ENCODE data around the gene HCRTR1. TPM values are rescaled to one million over a fixed set of nuclear protein-coding genes. Genes with fewer than 3 reads are reported as not detected.

The HCRTR1 gene
- total RNA-seq, 1 experiment from 2014 or later = not detected

- Histone ChIP-seq H3K9me3 (ENCODE audit: low read depth, low read length, poor library complexity, severe bottlenecking) (no peaks in the 10 kb centered on the region), H3K27me3 (replicated peaks; ENCODE audit: insufficient read depth, low read depth, low read length, poor library complexity) (no peaks in the 10 kb centered on the region), H3K4me1 (ENCODE audit: insufficient read depth, low read length, poor library complexity, severe bottlenecking) (peaks cover 14% of the 10 kb centered on the region), H3K36me3 (ENCODE audit: insufficient read depth, low read length, poor library complexity, severe bottlenecking) (no peaks in the 10 kb centered on the region), H3K4me3 (ENCODE audit: low read depth, low read length, poor library complexity, severe bottlenecking) (no peak overlapping the region), H3K27ac (ENCODE audit: low read depth, low read length, poor library complexity, severe bottlenecking) (no peak overlapping the region)
- no peak for DNase-seq (ENCODE audit: low spot score)
- BruUV-seq (replicated peaks) = no TSS peak
- intact Hi-C loops (cut with micrococcal nuclease; ENCODE audit: unreplicated experiment) = no loop called here
- TF ChIP-seq CTCF (conservative IDR thresholded peaks at IDR 0.05; ENCODE audit: low read depth, low read length) (no peak), EZH2 (IDR thresholded peaks at IDR 0.05; ENCODE audit: borderline replicate concordance, low read depth, low read length, poor library complexity, severe bottlenecking) (no peak)
- CTCF ChIA-PET = interaction anchor here (0.7 kb wide), 1 partner anchor 325 kb away, joined by 11 read pairs; no protein-coding TSS in a partner anchor
- POLR2A ChIA-PET (ENCODE audit: low non-redundant PET) = no interaction called here
Measured at GRCh38 chr1:31648190-31648589, 30.7 kb downstream of the HCRTR1 start.

DNA sequence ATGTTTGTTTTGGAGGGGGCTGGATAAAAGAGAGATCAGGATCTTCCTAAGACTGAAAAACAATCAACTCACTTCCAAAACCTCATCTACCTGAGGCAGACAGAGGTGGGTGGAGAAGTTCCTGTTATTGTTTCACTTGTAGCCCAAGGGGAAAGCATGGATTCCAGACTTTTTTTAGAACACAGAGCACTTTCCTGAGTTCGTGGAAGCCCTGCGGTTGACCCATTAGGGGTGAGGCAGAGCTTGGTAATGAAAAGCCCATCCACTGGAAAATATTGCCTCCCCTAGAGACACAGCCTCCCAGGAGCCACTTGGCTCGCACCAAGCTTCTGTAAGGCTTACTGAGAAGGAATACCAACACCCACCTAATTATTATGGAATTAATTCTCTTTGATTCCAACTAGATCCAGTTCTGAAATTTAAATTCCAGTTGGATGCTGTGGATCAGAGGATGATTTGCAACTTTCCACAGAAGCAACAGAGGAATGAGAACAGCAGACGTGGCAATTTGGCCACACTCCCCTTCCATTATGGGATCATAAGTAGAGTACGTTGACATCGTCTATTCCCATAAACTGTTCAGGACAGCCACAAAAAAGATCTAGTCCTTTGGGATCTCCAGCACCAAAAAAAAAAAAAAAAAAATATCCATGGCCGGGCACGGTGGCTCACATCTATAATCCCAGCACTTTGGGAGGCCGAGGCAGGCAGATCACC, 31.3 kb downstream of the HCRTR1 start:
- Histone ChIP-seq H3K27ac (ENCODE audit: low read depth, low read length, poor library complexity, severe bottlenecking) (no peak overlapping the region), H3K27me3 (replicated peaks; ENCODE audit: insufficient read depth, low read depth, low read length, poor library complexity) (no peaks in the 10 kb centered on the region), H3K4me3 (ENCODE audit: low read depth, low read length, poor library complexity, severe bottlenecking) (no peak overlapping the region), H3K36me3 (ENCODE audit: insufficient read depth, low read length, poor library complexity, severe bottlenecking) (no peaks in the 10 kb centered on the region), H3K9me3 (ENCODE audit: low read depth, low read length, poor library complexity, severe bottlenecking) (no peaks in the 10 kb centered on the region), H3K4me1 (ENCODE audit: insufficient read depth, low read length, poor library complexity, severe bottlenecking) (peaks cover 8% of the 10 kb centered on the region)
- no peak for DNase-seq (ENCODE audit: low spot score)
- POLR2A ChIA-PET (ENCODE audit: low non-redundant PET) = no interaction called here
- CTCF ChIA-PET = interaction anchor here (0.7 kb wide), 1 partner anchor 324 kb away, joined by 11 read pairs; no protein-coding TSS in a partner anchor
- intact Hi-C loops (cut with micrococcal nuclease; ENCODE audit: unreplicated experiment) = no loop called here
- TF ChIP-seq EZH2 (IDR thresholded peaks at IDR 0.05; ENCODE audit: borderline replicate concordance, low read depth, low read length, poor library complexity, severe bottlenecking) = no peak
- no peak for TF ChIP-seq CTCF (conservative IDR thresholded peaks at IDR 0.05; ENCODE audit: low read depth, low read length)
- BruUV-seq (replicated peaks) = no TSS peak

DNA sequence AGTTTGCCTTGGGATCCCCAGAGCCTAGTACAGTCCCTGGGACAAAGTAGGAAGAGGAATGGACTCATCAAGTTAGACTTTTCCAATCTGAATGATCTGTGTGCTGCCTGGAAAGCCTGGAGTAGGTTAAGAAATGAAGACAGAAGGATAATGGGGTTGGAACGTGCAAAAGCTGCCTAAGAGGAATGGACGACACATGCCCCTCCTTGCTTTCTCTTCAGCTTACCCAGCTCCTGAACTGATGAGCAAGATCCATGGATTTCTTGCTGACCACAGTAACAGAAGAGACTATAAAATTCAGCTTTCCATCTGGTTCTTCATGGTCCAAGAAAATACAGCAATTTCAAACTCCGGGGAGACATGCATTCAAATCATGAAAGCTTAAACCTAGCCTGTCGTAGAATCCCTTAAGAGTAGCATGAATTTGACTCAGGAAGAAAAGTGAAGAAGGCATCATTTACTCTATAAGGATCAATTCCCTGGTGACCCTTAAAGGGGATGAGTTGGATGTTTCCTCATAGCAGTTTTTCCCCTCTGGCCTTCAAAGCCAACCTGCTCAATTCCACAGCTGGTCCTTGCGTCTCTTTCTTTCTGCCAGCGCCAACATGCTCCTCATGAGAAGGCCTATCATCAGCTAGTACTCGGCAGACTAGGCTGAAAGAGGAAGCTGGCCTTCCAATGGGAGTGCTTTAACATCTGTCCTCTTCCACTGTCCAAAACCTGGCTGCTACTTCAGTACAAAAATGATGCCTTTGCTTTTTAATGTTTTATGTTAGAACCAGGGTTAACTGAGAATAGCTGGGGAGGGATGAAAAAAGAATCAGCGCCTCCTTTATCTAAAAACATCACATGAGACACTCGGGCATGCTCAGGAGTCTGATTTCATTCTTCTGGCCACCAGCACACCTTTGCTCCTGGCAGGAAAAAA, 32.9 kb downstream of the HCRTR1 start:
- H3K27ac ChIP-seq (ENCODE audit: low read depth, low read length, poor library complexity, severe bottlenecking) = no peak overlapping the region
- intact Hi-C loops (cut with micrococcal nuclease; ENCODE audit: unreplicated experiment) = no loop called here
- no peak for DNase-seq (ENCODE audit: low spot score)
- TF ChIP-seq EZH2 (IDR thresholded peaks at IDR 0.05; ENCODE audit: borderline replicate concordance, low read depth, low read length, poor library complexity, severe bottlenecking) (no peak), CTCF (conservative IDR thresholded peaks at IDR 0.05; ENCODE audit: low read depth, low read length) (no peak)
- POLR2A ChIA-PET (ENCODE audit: low non-redundant PET) = no interaction called here
- no peaks in the 10 kb centered on the region for H3K27me3 ChIP-seq (replicated peaks; ENCODE audit: insufficient read depth, low read depth, low read length, poor library complexity)
- H3K4me3 ChIP-seq (ENCODE audit: low read depth, low read length, poor library complexity, severe bottlenecking) = no peak overlapping the region
- H3K36me3 ChIP-seq (ENCODE audit: insufficient read depth, low read length, poor library complexity, severe bottlenecking) = no peaks in the 10 kb centered on the region
- H3K4me1 ChIP-seq (ENCODE audit: insufficient read depth, low read length, poor library complexity, severe bottlenecking) = peaks cover 2% of the 10 kb centered on the region
- CTCF ChIA-PET = no interaction called here
- BruUV-seq (replicated peaks) = no TSS peak
- H3K9me3 ChIP-seq (ENCODE audit: low read depth, low read length, poor library complexity, severe bottlenecking) = no peaks in the 10 kb centered on the region

Data from A673 (cell line).